A204.1 (cell line): Measurements from ENCODE around the gene SEC23B.
"Not testable (repeated sequence)": the region's sequence is repeated elsewhere in the genome, so short reads cannot be mapped to it uniquely, and the experiment has no call there.

Experiments
- FAIRE-seq: peaks from 2 replicates; lab custom pipeline; 2012; peaks lifted over from hg19 to GRCh38; lab: Jason Lieb, UNC

Gene SEC23B

GRCh38 chr20:18526761-18527160 is 19.0 kb downstream of the SEC23B start:
- FAIRE-seq, result not testable (repeated sequence)

- FAIRE-seq, result no peak
Observed at GRCh38 chr20:18527339-18527738, 19.6 kb downstream of the SEC23B start.

GRCh38 chr20:18527836-18528235 is 20.1 kb downstream of the SEC23B start:
- FAIRE-seq, result no peak

DNA sequence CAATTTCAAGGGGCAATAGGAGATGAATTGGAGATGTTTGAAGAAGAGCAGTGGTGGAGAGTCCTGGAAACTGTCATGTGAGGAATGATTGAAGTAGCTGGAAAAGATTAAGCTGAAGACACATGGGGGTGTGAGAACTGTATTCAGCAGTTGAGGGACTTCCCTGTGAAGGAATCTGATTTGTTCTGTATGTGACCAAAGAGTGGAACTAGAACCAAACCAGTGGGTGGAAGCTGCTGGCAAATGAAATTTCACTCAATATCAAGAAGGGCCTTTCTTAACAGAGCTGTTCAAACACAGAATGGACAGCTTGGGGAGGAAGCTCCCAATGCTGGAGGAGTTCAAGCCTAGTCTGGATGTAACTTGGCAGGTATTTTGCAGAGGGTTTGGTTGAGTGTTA is 21.3 kb downstream of the SEC23B start:
- FAIRE-seq, result no peak

- FAIRE-seq, result no peak
Observed at GRCh38 chr20:18532626-18533025, 24.9 kb downstream of the SEC23B start.

GRCh38 chr20:18533491-18533890 is 25.8 kb downstream of the SEC23B start:
- no peak for FAIRE-seq

DNA sequence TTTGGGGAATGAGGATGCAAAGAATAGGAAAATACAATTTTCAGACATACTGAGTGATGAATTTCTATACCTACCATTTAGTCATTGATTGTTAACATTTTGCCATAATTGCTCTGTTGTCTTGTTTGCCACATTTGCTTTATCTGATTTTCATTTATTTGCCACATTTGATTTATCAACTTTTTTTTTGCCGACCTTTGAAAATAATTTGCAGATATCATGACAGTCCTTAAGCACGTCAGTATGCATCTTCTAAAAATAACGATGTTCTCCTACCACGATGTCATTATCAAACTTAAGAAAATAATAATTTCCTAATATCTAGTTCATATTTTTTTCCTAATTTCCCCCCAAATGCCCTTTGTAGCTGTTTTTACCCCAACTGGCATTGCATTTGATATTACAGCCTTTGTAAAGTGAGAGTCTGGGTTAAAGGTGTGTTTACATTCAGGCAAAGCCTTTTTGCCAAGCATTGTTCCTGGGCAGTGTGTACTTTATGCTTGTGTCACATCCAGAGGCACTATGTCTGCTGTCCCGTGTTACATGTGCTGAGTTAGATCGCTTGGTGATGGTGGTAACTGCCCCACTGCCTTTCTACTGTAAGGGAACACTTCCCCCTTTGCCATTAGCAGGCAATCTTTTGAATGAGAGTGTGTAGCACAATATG is 26.4 kb downstream of the SEC23B start:
- no peak for FAIRE-seq

DNA sequence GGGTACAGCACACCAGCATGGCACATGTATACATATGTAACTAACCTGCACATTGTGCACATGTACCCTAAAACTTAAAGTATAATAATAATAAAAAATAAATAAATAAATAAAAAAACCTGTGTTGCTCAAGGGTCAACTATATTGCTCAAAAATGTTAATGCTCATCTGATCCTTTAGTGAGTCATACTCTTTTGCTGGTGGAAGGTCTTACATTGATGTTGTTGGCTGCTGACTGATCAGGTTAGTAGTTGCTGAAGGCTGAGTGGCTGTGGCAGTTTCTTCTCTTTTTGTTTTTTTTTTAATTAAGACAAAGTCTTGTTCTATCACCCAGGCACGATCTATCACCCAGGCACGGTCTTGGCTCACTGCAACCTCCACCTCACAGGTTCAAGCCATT is 29.9 kb downstream of the SEC23B start:
- FAIRE-seq, result no peak

DNA sequence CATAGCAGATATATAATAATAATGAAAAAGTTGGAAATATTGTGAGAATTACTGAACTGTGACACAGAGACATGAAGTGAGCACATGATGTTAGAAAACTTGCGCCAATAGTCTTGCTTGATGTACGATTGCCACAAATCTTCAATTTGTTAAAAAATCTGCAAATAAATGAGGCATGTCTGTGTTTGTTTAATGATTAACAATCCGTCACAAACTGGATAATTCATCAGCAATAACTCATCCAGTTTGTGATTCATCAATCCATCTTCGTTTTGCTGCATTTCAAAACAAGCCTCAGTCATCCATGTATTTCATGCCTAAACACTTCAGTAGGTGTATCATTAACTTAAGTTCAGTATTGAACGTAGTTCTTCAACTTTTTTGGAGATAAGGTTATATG is 34.0 kb downstream of the SEC23B start:
- FAIRE-seq, result no peak

- no peak for FAIRE-seq
Observed at GRCh38 chr20:18543216-18543615, 35.5 kb downstream of the SEC23B start.

DNA sequence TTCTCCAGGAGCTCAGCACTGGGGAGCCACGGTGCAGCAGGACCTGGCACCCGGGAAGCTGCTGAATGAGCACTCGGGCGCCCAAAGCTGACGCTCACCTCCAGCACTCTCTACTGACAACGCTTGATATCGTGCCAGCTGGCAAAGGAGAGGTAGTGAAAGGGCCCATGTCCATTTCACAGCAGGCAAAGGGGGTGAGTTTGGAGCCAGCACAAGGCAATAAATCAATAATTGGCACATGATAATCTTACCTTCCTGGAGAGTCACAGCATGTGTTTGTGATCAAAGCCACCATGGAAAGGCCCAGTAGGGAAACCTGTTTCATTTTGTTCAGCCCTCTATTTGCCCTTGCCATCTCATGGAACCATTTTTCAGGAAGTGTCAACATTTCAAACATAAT is 36.2 kb downstream of the SEC23B start:
- no peak for FAIRE-seq

- no peak for FAIRE-seq
Observed at GRCh38 chr20:18545566-18545965, 37.8 kb downstream of the SEC23B start.

- no peak for FAIRE-seq
Observed at GRCh38 chr20:18548465-18548864, 40.7 kb downstream of the SEC23B start.

DNA sequence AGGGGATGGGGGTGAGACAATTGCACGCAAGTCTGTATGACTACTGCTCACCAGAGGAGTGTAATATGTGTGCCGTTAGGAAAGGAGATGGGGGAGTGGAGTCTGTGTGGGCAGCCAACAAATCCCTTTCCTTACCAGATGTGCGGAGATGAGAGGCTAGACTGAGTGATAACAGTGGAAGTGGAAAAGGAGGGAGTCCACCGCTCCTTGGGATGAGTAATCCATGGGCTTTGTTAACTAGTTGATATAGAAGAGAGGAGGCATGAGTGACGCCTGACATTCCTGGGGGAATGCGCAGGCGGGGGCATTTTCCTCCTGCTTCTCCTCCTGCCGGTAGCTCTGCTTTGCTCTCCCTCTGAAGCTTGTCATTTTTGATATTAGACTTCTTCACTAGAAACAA is 46.0 kb downstream of the SEC23B start:
- no peak for FAIRE-seq

- FAIRE-seq, result peak; percentile 91
Observed at GRCh38 chr20:18566892-18567738, 59.4 kb downstream of the SEC23B start, which contains the start of gene SMIM26. Gene SMIM26, plus strand, starts transcription at chr20:18567432. Its CDS starts 47 bp downstream, at chr20:18567479.

DNA sequence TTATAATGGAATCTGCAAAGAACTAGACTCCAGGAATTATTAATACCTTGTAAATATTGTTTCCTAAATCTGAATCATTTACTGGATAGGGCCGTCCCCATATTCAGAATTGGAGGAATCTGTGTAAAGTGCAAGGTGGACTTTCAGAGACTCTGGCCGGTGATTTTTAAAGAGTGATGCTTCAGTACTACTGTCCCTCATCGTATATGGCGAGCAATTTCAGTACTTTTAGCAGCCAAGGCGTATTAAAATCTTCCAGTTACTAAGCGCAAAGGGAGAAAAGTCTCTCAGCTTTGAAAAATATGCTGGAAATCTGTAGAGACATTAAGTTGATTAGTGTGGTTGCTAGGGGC is 60.0 kb downstream of the SEC23B start:
- FAIRE-seq, result no peak

DNA sequence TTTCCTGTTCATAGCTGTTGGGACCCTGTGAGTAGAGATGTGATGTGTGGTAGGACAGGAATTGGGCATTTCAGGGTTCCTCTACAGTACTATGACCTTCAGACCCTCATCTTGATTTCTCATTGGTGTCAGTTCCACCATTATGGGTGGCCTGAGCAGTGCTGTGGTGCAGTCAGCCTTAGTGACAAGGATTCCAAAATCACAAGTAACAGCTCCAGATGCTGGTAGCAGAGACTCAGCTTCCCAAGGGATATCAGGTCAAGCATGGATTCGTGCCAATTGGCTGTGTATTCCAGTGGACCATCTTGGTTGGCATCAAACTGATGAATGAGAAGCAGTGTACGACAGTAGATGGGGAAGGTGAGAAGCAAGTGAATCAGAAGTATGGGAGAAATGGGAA is 63.3 kb downstream of the SEC23B start:
- FAIRE-seq, result no peak

DNA sequence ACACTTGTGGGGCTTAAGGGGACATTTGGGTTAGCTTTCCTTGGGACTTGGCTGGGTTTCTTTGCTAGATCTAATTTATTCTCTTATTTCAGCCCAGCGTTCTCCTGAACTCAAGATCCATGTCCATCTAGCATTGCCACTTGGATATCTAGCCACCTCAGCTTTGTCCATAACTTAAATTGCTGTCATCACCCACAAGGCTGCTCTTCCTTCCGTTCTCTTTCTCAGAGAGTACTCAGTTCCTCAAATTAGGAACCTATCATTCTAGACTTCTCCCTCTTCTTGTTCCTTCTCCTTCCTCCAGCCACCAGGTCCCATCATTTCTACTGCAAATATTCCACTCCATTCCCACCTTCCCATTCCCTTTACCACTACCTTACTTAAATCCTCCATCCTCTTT is 63.8 kb downstream of the SEC23B start:
- FAIRE-seq, result no peak

DNA sequence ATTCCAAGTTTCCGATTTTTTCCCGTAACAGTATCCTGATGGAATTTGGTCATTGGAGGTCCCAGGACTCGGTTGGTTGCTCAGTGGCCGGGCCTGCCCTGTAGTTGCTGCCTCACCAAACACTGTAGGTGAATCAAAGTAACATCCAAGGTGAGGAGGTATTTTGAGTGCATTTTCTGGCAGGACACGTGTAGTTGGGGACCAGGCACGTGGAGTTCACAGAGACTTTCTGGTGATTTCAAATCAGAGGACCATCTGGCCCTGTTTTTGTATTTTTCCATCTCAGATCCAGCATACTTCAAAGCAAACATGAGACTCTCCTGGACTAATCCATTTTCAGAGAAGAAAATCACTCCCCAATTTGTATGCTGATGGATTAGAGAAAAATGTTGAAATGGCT is 70.2 kb downstream of the SEC23B start:
- FAIRE-seq, result no peak

DNA sequence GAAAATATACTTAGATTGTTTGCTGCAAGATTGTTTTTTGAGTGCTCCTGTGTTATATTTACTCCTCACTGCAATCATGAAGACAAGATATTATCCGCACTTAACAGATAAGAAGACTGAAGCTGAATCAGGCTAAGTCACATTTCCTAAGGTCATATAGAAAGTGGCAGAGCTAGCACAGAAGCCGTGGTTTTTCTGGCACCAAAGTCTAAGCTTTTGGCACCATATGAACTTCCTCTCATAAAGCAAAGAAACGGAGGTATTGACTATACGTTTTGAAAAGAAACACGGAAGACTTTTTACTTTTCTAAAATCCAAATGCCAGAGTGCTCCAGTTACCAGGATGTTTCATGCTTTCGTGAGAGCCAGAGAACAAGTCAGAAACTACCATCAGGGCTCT is 70.8 kb downstream of the SEC23B start:
- FAIRE-seq, result no peak

DNA sequence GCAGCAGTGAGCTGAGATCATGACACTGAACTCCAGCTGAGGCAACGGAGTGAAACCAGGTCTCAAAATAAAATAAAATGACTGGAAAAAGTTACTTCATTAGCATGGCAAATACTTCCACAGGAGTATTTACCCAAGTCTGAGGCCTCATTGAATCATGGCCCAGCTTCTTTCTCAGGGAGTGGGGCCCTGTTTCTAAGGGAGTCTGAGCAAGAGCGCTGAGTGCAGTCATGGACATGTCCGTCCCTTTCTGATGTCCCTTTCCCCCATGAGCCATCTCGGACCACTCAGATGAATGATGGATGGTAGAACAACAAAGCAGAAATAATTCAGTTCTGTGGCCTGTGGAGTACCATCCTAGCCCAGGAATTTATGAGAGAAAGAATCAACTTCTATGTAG is 72.3 kb downstream of the SEC23B start:
- FAIRE-seq, result no peak

DNA sequence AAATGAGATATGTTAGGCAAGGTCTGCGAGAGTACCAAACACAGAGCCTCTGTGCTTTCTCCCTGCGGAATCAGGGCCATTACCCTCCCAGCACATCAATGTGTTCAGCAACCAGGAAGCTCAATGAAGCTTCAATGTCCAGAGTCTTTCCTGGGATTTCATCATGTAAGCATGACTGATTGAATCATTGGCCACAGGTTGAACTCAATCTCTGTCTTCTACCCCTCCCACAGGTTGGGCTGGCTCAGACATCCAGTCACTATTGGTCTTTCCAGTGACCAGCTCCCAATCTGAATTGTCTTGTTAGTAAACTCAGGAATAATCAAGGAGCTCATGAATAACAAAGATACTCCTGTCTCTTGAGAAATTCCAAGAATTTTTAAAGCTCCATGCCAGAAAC is 77.4 kb downstream of the SEC23B start:
- FAIRE-seq, result no peak

DNA sequence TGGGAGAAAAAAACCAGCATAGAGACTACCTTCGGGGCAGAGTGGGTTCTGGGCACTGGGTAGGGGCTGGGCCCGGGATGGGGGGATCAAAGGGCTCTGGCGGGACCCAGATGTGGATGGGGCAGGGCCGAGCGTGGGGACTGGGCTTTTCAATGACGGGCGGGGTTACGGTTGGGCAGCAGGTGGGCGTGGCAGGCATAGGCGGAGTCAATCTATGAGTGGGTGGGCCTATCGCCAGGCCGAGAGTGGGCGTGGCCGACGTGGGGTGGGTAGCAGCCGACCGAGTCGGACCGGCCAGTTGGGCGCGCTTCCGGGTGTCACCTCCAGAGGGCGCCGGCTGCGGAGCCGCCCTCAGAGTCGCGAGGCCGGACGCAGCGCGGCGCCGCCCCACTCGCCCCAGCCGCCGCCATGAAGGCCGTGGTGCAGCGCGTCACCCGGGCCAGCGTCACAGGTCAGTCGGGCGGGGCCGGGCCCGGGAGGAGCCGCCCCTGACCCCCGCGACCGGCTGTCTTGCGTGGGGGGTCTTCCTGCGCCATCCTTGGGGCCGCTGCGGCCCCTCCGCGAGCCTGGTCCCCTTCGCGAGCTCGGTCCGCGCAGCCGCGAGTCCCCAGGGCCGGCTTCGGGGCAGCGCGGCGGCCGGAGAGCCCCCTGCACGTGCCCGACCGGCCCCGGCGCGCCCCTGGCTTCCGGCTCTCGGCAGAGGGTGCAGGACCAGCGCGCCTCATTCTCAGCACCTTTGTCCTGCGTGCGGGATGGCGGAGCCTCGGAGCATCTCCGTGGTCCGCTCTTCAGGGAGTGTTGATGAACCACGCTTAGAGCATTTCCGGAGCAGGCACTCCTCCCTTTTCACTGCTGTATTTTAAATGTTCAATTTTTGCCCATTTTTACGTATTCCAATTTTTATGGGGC is 80.2 kb downstream of the SEC23B start, which contains the start of gene DTD1:
Gene DTD1, plus strand, starts transcription at position 390 of the 909 bp plus-strand sequence. Its CDS starts 19 bp downstream, at position 409.
- no peak for FAIRE-seq
